Astrocyte of the cerebellum (primary cell): ENCODE results near the gene N4BP3.
"Not testable (repeated sequence)": the region's sequence is repeated elsewhere in the genome, so short reads cannot be mapped to it uniquely, and the experiment has no call there.

ENCODE experiments used
- DNase-seq: peaks from one replicate; pipeline ENCODE4 v3.0.0-alpha.2; 2011; ENCODE audit warnings: low read depth
- H3K4me3 ChIP-seq: 2 replicates; pipeline ENCODE4 v1.5.1; 2011; ENCODE audit warnings: mild to moderate bottlenecking, low read depth, low read length, moderate library complexity
- in situ Hi-C: cut with HindIII; loops from 2 replicates; pipeline ENCODE4 v1.10.0; 2017; ENCODE audit warnings: low sequenced_read_pairs
- TF ChIP-seq, protein P1 (sequence below): IDR thresholded peaks from 2 replicates; pipeline ENCODE4 v1.5.1; 2012; ENCODE audit warnings: low read length, low read depth, moderate library complexity, mild to moderate bottlenecking; ENCODE audit errors: missing control alignments

The N4BP3 gene

DNA sequence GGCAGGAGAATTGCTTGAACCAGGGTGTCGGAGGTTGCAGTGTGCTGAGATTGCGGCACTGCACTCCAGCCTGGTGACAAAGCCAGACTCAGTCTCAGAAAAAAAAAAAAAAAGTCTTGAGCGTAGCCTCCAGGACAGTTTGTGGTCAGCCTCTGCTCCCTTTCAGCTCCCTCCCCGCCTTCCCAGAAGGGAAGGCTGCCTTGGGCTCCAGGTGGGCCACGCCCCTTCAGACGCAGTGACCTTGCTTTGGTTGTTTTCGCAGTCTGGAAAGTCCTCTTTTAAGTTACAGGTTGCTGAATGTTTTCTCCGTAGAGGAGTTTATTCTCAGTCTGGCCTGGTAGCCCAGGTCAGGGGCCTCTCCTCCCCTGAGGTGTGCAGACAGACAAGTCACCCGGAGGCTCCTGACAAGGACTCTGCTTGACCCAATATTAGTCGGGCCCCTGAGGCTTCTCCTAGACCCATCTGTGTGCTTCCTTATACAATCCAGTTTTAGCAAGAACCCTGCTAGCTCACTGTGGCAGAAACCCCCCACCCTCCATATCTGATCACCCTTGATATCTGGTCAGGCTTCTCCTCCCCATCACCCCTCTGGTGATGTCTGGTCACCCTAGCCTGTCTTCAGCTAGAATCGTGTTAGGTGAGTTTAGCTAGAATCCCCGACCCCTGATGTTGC is 31.6 kb upstream of the N4BP3 start:
- no peak for DNase-seq
- no peak overlapping the region for H3K4me3 ChIP-seq
- TF ChIP-seq, protein P1, sequence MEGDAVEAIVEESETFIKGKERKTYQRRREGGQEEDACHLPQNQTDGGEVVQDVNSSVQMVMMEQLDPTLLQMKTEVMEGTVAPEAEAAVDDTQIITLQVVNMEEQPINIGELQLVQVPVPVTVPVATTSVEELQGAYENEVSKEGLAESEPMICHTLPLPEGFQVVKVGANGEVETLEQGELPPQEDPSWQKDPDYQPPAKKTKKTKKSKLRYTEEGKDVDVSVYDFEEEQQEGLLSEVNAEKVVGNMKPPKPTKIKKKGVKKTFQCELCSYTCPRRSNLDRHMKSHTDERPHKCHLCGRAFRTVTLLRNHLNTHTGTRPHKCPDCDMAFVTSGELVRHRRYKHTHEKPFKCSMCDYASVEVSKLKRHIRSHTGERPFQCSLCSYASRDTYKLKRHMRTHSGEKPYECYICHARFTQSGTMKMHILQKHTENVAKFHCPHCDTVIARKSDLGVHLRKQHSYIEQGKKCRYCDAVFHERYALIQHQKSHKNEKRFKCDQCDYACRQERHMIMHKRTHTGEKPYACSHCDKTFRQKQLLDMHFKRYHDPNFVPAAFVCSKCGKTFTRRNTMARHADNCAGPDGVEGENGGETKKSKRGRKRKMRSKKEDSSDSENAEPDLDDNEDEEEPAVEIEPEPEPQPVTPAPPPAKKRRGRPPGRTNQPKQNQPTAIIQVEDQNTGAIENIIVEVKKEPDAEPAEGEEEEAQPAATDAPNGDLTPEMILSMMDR: no peak
- in situ Hi-C loops: no loop called here

DNA sequence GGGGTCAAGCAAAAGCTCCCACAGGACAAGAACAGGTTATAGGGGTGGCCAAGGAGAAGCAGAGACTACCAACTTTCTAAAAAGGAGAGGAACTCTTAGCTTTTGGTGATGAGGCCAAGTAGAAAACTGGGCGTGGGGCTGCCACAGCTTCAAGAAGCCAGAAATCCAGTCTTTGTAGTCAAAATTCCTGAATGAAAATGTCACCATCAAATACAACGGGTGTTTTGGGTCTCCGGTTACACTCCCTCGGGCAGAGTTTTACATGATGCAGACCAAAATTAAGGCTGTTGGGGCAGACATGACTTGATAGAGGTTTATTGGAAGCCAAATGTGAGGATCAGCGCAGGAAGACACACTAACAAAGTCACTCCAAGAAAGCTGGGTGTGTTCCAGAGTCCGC is 29.4 kb upstream of the N4BP3 start:
- no peak for DNase-seq
- no peak overlapping the region for H3K4me3 ChIP-seq
- TF ChIP-seq, protein P1: no peak
- in situ Hi-C loops: no loop called here

DNA sequence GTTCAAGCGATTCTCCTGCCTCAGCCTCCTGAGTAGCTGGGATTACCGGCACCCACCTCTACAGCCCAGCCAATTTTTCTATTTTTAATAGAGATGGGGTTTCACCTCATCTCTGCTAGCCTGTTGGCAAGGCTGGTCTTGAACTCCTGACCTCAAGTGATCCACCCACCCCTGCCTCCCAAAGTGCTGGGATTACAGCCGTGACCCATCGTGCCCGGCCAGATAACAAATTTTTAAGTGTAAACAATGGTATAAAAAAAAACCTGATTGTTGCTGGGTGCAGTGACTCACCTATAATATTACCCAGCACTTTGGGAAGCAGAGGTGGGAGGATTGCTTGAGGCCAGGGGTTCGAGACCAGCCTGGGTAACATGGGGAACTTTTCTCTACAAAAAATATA is 28.0 kb upstream of the N4BP3 start:
- DNase-seq: no peak
- TF ChIP-seq, protein P1: no peak
- H3K4me3 ChIP-seq: no peak overlapping the region
- in situ Hi-C loops: no loop called here

DNA sequence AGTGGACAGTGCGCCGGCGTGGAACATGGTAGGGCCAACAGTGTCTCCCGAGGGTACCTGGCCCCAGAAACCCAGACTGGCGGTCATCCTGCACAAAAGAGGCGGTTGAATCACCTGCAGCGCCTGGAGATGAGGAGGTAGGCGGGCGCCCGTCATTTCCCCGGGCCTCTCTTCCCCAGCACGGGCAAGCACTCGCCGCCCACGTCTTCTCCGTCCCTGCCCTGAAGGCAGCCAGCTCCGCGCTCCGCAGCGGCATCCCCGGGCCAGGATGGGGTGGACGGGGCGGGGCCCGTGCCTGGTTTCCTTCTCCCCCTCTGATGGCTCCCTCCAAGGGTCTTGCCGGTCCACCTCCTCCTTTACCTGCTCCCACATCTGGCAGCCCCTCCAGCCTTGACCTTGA is 27.1 kb upstream of the N4BP3 start:
- H3K4me3 ChIP-seq: no peak overlapping the region
- TF ChIP-seq, protein P1: no peak
- in situ Hi-C loops: no loop called here
- DNase-seq: no peak

DNA sequence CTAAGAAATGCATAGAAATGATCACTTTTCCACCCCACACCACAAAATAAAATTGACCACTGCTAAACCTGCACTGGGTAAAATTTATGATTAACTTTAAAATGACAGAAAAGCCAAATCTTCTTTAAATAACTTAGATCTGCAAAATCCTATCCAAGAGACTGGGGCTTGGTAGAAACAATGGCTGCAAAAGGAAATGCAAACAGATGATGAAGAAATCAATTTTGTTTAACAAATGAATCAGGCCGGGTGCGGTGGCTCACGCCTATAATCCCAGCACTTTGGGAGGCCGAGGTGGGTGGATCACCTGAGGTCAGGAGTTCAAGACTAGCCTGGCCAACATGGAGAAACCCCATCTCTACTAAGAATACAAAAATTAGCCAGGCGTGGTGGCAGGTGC is 26.1 kb upstream of the N4BP3 start:
- DNase-seq, in situ Hi-C loops, H3K4me3 ChIP-seq: not testable (repeated sequence)

DNA sequence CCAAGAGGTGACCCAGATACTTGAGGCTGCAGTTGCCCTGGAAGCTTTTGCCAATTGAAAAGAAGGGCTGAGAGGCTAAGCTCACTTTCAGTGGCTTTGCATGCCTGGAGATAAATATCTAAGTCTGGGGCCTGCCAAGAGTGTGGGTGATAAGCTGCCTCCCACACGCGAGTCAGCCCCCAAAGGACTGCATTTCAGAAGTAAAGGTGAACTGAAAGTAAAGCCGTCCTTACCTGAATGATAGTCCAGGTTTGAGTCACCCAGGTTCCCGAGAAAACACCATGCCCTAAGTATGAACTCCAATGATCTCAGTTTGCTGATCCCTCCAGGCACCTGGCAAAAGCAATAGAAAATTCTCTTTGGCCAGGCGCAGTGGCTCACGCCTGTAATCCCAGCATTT is 22.5 kb upstream of the N4BP3 start:
- no peak for DNase-seq
- in situ Hi-C loops: no loop called here
- no peak overlapping the region for H3K4me3 ChIP-seq
- TF ChIP-seq, protein P1: no peak

DNA sequence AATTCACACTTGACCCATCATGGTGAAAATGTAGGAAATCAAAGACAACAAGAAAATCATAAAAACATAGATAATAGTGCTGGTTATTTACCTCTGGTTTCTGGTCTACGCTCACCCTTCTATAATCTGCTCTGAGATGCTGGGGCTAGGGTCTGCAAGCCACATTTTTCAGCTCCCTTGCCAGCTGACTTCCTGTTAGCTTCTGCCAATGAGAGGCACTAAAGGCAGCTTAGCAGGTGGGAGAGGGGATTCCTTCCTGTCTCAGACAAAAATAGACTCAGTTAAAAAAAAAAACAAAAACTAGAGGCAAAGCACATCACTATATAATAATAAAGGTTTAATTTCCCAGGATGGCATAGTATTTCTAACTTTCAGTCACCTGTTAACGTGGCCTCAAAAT is 20.2 kb upstream of the N4BP3 start:
- no peak for DNase-seq
- in situ Hi-C loops: no loop called here
- no peak overlapping the region for H3K4me3 ChIP-seq
- TF ChIP-seq, protein P1: no peak
